HK-2 (cell line): ENCODE results near the gene RASSF8.

Source experiments
- DNase-seq: peaks from one replicate; pipeline ENCODE4 v3.0.0-alpha.2; 2018; ENCODE audit not compliant: unreplicated experiment

RASSF8 gene

GRCh38 chr12:25958428-25959070 lies at the start of gene RASSF8:
Gene RASSF8, plus strand, starts transcription at chr12:25958682. Its CDS starts 96,662 bp downstream, at chr12:26055344.
- peak; percentile 70 for DNase-seq

GRCh38 chr12:25914551-25914950 lies 43.9 kb upstream of the RASSF8 start:
- no peak for DNase-seq

- DNase-seq = no peak
These were observed 33.9 kb upstream of the RASSF8 start for GRCh38 chr12:25924491-25925001.

- no peak for DNase-seq
These were observed 33.4 kb upstream of the RASSF8 start for GRCh38 chr12:25925064-25925463.

GRCh38 chr12:25926536-25926935 lies 31.9 kb upstream of the RASSF8 start:
- no peak for DNase-seq

GRCh38 chr12:25929142-25929541 lies 29.3 kb upstream of the RASSF8 start:
- no peak for DNase-seq

- no peak for DNase-seq
These were observed 25.5 kb upstream of the RASSF8 start for GRCh38 chr12:25932971-25933370.

GRCh38 chr12:25934456-25934855 lies 24.0 kb upstream of the RASSF8 start:
- no peak for DNase-seq

GRCh38 chr12:25935355-25936144 lies 22.9 kb upstream of the RASSF8 start:
- no peak for DNase-seq

GRCh38 chr12:25937096-25937495 lies 21.4 kb upstream of the RASSF8 start:
- DNase-seq = no peak

GRCh38 chr12:25938581-25938980 lies 19.9 kb upstream of the RASSF8 start:
- DNase-seq = no peak

GRCh38 chr12:25939606-25940005 lies 18.9 kb upstream of the RASSF8 start:
- DNase-seq = no peak

GRCh38 chr12:25940886-25941285 lies 17.6 kb upstream of the RASSF8 start:
- DNase-seq = no peak

- no peak for DNase-seq
These were observed 15.8 kb upstream of the RASSF8 start for GRCh38 chr12:25942709-25943108.

GRCh38 chr12:25943940-25944339 lies 14.5 kb upstream of the RASSF8 start:
- no peak for DNase-seq

GRCh38 chr12:25949343-25949742 lies 9.1 kb upstream of the RASSF8 start:
- no peak for DNase-seq

- DNase-seq = no peak
These were observed 8.0 kb upstream of the RASSF8 start for GRCh38 chr12:25950329-25951115.

- peak; percentile 55 for DNase-seq
These were observed 572 bp upstream of the RASSF8 start for GRCh38 chr12:25957793-25958427.

GRCh38 chr12:25959071-25959961 lies 834 bp downstream of the RASSF8 start:
- DNase-seq = peak; percentile 64

- no peak for DNase-seq
These were observed 1.7 kb downstream of the RASSF8 start for GRCh38 chr12:25960143-25960542.

GRCh38 chr12:25960961-25961360 lies 2.5 kb downstream of the RASSF8 start:
- no peak for DNase-seq
